Muscle layer of duodenum (tissue), 2 donors: ENCODE measurements around the gene MALAT1.

Source experiments
- H3K27ac ChIP-seq: one replicate; pipeline ENCODE4 v1.7.0; 2013; ENCODE audit warnings: mild to moderate bottlenecking, low read length
- H3K27me3 ChIP-seq: one replicate; pipeline ENCODE4 v1.7.0; 2013; ENCODE audit warnings: low read depth, mild to moderate bottlenecking, control low read depth, low read length
- H3K36me3 ChIP-seq, 2 donors: one replicate each; pipeline ENCODE4 v1.7.0; 2013; ENCODE audit warnings: low read length in 2 of 2, control low read depth in 1 of 2, mild to moderate bottlenecking in 1 of 2; ENCODE audit not compliant: insufficient read depth in 2 of 2, control insufficient read depth in 1 of 2
- H3K4me1 ChIP-seq, 2 donors: one replicate each; pipeline ENCODE4 v1.7.0; 2013; ENCODE audit warnings: low read length in 2 of 2, mild to moderate bottlenecking in 2 of 2, control low read depth in 1 of 2, moderate library complexity in 1 of 2; ENCODE audit not compliant: insufficient read depth in 2 of 2, control insufficient read depth in 1 of 2
- H3K4me3 ChIP-seq, 2 donors: one replicate each; pipeline ENCODE4 v1.7.0; 2013; ENCODE audit warnings: low read length in 2 of 2, low read depth in 1 of 2, mild to moderate bottlenecking in 1 of 2
- H3K9me3 ChIP-seq, 2 donors: one replicate each; pipeline ENCODE4 v1.7.0; 2013; ENCODE audit warnings: low read length in 2 of 2, control low read depth in 1 of 2, mild to moderate bottlenecking in 1 of 2; ENCODE audit not compliant: control insufficient read depth in 1 of 2
- donor health status: healthy.

The MALAT1 gene

DNA sequence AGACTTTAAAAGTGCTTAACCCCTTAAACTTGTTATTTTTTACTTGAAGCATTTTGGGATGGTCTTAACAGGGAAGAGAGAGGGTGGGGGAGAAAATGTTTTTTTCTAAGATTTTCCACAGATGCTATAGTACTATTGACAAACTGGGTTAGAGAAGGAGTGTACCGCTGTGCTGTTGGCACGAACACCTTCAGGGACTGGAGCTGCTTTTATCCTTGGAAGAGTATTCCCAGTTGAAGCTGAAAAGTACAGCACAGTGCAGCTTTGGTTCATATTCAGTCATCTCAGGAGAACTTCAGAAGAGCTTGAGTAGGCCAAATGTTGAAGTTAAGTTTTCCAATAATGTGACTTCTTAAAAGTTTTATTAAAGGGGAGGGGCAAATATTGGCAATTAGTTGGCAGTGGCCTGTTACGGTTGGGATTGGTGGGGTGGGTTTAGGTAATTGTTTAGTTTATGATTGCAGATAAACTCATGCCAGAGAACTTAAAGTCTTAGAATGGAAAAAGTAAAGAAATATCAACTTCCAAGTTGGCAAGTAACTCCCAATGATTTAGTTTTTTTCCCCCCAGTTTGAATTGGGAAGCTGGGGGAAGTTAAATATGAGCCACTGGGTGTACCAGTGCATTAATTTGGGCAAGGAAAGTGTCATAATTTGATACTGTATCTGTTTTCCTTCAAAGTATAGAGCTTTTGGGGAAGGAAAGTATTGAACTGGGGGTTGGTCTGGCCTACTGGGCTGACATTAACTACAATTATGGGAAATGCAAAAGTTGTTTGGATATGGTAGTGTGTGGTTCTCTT, 2.8 kb downstream of the MALAT1 start:
- Histone ChIP-seq H3K36me3 (peaks cover 63 to 70% of the 10 kb centered on the region in 2 donors), H3K4me1 (peaks cover 16 to 20% of the 10 kb centered on the region in 2 donors)

DNA sequence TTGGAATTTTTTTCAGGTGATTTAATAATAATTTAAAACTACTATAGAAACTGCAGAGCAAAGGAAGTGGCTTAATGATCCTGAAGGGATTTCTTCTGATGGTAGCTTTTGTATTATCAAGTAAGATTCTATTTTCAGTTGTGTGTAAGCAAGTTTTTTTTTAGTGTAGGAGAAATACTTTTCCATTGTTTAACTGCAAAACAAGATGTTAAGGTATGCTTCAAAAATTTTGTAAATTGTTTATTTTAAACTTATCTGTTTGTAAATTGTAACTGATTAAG, 3.4 kb downstream of the MALAT1 start:
- Histone ChIP-seq H3K4me1 (peaks cover 17 to 18% of the 10 kb centered on the region in 2 donors), H3K27me3 (no peaks in the 10 kb centered on the region), H3K36me3 (peaks cover 63 to 65% of the 10 kb centered on the region in 2 donors), H3K4me3 (peak overlapping the region; percentile 91 to 96), H3K9me3 (no peaks in the 10 kb centered on the region), H3K27ac (peak overlapping the region; percentile 100)

More for the DNA sequence above, 2.8 kb downstream of the MALAT1 start:
- Histone ChIP-seq H3K27ac (peak overlapping the region; percentile 100), H3K9me3 (no peaks in the 10 kb centered on the region), H3K27me3 (no peaks in the 10 kb centered on the region), H3K4me3 (peak overlapping the region; percentile 91 to 96)

DNA sequence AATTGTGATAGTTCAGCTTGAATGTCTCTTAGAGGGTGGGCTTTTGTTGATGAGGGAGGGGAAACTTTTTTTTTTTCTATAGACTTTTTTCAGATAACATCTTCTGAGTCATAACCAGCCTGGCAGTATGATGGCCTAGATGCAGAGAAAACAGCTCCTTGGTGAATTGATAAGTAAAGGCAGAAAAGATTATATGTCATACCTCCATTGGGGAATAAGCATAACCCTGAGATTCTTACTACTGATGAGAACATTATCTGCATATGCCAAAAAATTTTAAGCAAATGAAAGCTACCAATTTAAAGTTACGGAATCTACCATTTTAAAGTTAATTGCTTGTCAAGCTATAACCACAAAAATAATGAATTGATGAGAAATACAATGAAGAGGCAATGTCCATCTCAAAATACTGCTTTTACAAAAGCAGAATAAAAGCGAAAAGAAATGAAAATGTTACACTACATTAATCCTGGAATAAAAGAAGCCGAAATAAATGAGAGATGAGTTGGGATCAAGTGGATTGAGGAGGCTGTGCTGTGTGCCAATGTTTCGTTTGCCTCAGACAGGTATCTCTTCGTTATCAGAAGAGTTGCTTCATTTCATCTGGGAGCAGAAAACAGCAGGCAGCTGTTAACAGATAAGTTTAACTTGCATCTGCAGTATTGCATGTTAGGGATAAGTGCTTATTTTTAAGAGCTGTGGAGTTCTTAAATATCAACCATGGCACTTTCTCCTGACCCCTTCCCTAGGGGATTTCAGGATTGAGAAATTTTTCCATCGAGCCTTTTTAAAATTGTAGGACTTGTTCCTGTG, 3.9 kb downstream of the MALAT1 start:
- H3K4me1 ChIP-seq = peaks cover 17 to 18% of the 10 kb centered on the region in 2 donors
- H3K27me3 ChIP-seq = no peaks in the 10 kb centered on the region
- peaks cover 63% of the 10 kb centered on the region in 2 donors for H3K36me3 ChIP-seq
- no peaks in the 10 kb centered on the region for H3K9me3 ChIP-seq
- H3K27ac ChIP-seq = peak overlapping the region; percentile 100
- H3K4me3 ChIP-seq = peak overlapping the region; percentile 91 to 96

DNA sequence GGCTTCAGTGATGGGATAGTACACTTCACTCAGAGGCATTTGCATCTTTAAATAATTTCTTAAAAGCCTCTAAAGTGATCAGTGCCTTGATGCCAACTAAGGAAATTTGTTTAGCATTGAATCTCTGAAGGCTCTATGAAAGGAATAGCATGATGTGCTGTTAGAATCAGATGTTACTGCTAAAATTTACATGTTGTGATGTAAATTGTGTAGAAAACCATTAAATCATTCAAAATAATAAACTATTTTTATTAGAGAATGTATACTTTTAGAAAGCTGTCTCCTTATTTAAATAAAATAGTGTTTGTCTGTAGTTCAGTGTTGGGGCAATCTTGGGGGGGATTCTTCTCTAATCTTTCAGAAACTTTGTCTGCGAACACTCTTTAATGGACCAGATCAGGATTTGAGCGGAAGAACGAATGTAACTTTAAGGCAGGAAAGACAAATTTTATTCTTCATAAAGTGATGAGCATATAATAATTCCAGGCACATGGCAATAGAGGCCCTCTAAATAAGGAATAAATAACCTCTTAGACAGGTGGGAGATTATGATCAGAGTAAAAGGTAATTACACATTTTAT, 4.6 kb downstream of the MALAT1 start:
- no peaks in the 10 kb centered on the region for H3K27me3 ChIP-seq
- no peaks in the 10 kb centered on the region for H3K9me3 ChIP-seq
- peaks cover 56 to 63% of the 10 kb centered on the region in 2 donors for H3K36me3 ChIP-seq
- H3K4me1 ChIP-seq = peaks cover 17 to 18% of the 10 kb centered on the region in 2 donors
- peak overlapping the region; percentile 100 for H3K27ac ChIP-seq
- H3K4me3 ChIP-seq = peak overlapping the region; percentile 91 to 96

DNA sequence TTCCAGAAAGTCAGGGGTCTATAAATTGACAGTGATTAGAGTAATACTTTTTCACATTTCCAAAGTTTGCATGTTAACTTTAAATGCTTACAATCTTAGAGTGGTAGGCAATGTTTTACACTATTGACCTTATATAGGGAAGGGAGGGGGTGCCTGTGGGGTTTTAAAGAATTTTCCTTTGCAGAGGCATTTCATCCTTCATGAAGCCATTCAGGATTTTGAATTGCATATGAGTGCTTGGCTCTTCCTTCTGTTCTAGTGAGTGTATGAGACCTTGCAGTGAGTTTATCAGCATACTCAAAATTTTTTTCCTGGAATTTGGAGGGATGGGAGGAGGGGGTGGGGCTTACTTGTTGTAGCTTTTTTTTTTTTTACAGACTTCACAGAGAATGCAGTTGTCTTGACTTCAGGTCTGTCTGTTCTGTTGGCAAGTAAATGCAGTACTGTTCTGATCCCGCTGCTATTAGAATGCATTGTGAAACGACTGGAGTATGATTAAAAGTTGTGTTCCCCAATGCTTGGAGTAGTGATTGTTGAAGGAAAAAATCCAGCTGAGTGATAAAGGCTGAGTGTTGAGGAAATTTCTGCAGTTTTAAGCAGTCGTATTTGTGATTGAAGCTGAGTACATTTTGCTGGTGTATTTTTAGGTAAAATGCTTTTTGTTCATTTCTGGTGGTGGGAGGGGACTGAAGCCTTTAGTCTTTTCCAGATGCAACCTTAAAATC, 5.3 kb downstream of the MALAT1 start:
- Histone ChIP-seq H3K27me3 (no peaks in the 10 kb centered on the region), H3K36me3 (peaks cover 54 to 63% of the 10 kb centered on the region in 2 donors), H3K4me1 (peaks cover 17 to 18% of the 10 kb centered on the region in 2 donors), H3K4me3 (peak overlapping the region; percentile 91 to 96), H3K27ac (peak overlapping the region; percentile 100), H3K9me3 (no peaks in the 10 kb centered on the region)

DNA sequence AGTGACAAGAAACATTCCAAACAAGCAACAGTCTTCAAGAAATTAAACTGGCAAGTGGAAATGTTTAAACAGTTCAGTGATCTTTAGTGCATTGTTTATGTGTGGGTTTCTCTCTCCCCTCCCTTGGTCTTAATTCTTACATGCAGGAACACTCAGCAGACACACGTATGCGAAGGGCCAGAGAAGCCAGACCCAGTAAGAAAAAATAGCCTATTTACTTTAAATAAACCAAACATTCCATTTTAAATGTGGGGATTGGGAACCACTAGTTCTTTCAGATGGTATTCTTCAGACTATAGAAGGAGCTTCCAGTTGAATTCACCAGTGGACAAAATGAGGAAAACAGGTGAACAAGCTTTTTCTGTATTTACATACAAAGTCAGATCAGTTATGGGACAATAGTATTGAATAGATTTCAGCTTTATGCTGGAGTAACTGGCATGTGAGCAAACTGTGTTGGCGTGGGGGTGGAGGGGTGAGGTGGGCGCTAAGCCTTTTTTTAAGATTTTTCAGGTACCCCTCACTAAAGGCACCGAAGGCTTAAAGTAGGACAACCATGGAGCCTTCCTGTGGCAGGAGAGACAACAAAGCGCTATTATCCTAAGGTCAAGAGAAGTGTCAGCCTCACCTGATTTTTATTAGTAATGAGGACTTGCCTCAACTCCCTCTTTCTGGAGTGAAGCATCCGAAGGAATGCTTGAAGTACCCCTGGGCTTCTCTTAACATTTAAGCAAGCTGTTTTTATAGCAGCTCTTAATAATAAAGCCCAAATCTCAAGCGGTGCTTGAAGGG, 6.0 kb downstream of the MALAT1 start:
- Histone ChIP-seq H3K27me3 (no peaks in the 10 kb centered on the region), H3K27ac (peak overlapping the region; percentile 100), H3K36me3 (peaks cover 54 to 63% of the 10 kb centered on the region in 2 donors), H3K4me3 (peak overlapping the region; percentile 91 to 96), H3K9me3 (no peaks in the 10 kb centered on the region), H3K4me1 (peaks cover 17 to 18% of the 10 kb centered on the region in 2 donors)

DNA sequence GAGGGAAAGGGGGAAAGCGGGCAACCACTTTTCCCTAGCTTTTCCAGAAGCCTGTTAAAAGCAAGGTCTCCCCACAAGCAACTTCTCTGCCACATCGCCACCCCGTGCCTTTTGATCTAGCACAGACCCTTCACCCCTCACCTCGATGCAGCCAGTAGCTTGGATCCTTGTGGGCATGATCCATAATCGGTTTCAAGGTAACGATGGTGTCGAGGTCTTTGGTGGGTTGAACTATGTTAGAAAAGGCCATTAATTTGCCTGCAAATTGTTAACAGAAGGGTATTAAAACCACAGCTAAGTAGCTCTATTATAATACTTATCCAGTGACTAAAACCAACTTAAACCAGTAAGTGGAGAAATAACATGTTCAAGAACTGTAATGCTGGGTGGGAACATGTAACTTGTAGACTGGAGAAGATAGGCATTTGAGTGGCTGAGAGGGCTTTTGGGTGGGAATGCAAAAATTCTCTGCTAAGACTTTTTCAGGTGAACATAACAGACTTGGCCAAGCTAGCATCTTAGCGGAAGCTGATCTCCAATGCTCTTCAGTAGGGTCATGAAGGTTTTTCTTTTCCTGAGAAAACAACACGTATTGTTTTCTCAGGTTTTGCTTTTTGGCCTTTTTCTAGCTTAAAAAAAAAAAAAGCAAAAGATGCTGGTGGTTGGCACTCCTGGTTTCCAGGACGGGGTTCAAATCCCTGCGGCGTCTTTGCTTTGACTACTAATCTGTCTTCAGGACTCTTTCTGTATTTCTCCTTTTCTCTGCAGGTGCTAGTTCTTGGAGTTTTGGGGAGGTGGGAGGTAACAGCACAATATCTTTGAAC, 6.8 kb downstream of the MALAT1 start:
- H3K27ac ChIP-seq = peak overlapping the region; percentile 100
- peaks cover 17 to 18% of the 10 kb centered on the region in 2 donors for H3K4me1 ChIP-seq
- peaks cover 54 to 58% of the 10 kb centered on the region in 2 donors for H3K36me3 ChIP-seq
- no peaks in the 10 kb centered on the region for H3K9me3 ChIP-seq
- H3K27me3 ChIP-seq = no peaks in the 10 kb centered on the region
- H3K4me3 ChIP-seq = peak overlapping the region; percentile 91 to 96

DNA sequence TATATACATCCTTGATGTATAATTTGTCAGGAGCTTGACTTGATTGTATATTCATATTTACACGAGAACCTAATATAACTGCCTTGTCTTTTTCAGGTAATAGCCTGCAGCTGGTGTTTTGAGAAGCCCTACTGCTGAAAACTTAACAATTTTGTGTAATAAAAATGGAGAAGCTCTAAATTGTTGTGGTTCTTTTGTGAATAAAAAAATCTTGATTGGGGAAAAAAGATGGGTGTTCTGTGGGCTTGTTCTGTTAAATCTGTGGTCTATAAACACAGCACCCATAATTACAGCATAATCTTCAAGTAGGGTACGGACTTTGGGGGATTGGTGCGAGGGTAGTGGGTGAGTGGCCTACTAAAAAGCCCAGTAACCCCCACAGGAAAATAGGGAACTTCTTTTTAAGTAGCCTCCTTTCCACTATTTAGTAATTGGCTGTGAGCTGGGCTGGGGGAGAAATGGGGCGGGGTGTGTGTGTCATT, 7.5 kb downstream of the MALAT1 start:
- peak overlapping the region; percentile 91 to 96 for H3K4me3 ChIP-seq
- peaks cover 48 to 52% of the 10 kb centered on the region in 2 donors for H3K36me3 ChIP-seq
- peaks cover 17 to 18% of the 10 kb centered on the region in 2 donors for H3K4me1 ChIP-seq
- H3K27me3 ChIP-seq = no peaks in the 10 kb centered on the region
- H3K27ac ChIP-seq = peak overlapping the region; percentile 100
- H3K9me3 ChIP-seq = no peaks in the 10 kb centered on the region

DNA sequence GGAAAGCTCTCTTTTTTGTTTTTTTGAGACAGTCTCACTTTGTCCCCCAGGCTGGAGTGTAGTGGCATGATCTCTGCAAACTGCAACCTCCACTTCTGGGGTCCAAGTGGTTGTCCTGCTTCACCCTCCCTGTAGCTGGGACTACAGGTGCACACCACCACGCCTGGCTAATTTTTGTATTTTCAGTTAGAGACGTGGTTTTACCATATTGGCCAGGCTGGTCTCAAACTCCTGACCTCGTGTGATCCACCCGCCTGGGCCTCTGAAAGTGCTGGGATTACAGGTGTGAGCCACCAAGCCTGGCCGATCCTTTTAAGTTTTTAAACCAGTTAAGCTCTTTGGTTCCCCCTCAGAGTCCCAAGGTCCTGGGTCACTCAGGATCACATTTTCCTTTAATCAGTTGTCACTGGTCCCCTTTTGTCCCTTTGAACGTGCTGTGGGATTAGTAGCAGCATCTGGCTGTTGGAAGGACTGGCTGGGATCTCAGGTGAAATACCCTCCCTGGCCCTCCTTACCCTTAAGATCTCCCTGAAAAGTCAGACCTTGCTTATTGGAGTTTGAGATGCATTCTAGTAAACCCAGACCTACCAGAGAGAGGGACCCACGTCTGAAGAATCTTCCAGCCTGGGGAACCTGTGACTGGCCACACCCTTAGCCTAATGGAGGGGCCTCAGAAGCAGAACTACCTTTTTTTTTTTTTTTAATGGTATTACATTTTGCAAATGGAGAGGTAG, 8.1 kb downstream of the MALAT1 start:
- peaks cover 42 to 46% of the 10 kb centered on the region in 2 donors for H3K36me3 ChIP-seq
- H3K4me3 ChIP-seq = peak overlapping the region; percentile 91 to 96
- peak overlapping the region; percentile 100 for H3K27ac ChIP-seq
- H3K4me1 ChIP-seq = peaks cover 17 to 18% of the 10 kb centered on the region in 2 donors
- H3K27me3 ChIP-seq = no peaks in the 10 kb centered on the region
- no peaks in the 10 kb centered on the region for H3K9me3 ChIP-seq
